ENCODE results near the gene FGF14.

FGF14 gene

DNA sequence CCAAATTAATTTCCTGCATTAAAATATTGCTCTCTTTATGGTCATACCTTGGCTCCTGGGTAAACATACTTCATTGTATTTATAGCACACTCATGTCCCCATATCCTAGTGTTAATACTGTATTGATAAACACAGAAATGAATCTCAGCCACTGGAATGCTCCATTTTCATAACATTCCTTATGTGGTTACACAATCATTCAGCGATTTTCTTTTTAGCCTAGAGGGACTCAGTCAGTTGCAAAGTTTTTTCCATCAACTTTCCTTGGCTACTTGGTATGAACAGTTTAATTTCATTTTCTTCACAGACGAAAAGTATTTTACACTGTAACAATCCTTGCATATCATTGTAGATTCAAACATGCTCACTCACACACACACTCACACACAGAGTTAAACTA is 471.5 kb downstream of the FGF14 start:
- DNase-seq (ENCODE audit: low spot score): no peak

DNA sequence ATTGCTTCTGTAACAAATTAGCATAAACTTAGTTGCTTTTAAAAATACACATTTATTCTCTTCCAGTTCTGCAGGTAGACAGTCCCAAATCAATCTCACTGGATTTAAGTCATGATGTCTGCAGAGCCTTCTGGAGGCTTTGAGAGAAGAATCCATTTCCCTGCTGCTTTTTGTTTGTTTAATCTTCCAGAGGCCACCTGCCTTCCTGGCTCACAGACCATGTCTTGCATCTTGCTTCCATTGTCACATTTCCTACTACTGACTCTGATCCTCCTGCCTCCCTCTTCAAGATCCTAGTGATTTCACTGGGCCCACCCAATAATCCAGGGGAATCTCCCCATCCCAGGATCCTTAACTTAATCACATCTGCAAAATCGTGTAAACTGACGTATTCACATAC is 476.1 kb downstream of the FGF14 start:
- no peak for DNase-seq (ENCODE audit: low spot score)

DNA sequence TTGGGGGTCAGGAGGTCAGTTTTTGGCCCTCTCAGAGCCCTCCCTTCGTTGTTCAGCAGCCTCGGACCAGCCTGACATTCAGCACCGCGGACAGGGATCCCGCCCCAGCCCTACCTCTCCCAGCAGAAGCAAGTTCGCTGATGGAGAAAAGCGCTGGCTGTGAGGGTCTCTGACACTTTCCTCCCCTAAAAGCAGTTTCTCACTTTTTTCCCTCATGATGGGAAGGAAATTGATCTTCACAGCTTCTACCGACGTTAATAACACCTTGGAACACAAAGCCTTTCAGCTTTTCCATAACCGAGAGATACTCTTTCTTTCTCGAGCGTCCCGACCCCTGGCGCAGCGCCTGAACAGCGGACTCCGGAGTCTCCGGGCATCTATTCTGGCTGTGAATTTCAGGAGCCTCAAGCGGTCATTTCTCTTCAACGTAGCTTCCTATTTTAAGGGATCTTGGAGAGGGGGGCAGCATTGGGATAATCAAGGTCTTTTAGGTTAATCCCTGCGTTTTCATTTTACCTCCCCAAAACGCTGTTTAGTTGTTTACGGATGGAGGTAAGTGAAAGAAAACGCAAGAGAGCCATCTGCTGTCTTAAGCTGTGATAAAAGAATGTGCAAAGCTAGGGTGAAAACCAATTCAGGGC is 482.2 kb downstream of the FGF14 start:
- DNase-seq (ENCODE audit: low spot score): no peak

DNA sequence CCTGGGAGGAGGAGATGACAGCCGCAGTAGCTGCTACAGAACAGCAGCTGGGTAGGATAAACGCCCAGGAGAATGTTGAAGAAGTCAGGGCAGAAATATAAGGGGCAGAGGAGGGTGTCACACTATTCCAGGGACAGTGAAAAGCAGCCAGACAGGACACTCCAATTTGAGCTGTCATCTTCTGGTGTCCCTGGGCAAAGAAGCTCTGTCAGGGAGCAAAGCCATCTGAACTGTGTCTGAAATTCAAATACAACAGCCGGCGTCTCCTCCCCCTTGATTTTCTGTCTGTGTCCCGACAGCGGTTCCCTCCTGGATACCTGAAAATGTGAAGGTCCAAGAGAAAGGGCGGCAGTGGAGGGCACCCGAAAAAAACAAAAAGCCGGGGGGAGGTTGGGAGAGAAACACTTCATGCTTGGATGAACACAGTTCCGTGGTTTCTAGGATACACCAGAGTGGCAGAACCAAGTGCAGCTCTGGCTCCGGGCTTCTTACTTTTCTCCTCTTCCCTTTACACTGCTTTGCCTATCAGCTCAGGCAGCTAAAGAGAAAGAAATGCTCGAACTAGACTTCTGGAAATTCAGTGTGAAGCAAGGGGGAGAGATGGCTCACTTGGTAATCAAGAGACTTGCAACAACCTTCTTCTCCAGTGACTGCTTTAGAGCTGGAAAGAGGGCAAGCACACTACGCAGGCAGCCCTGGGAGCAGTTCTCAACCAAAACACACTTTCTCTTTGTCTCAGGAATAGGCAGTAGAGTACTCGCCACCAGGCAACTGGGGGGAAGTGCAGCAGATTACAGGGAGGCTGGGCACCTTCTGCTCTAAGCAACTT is 483.8 kb downstream of the FGF14 start:
- DNase-seq (ENCODE audit: low spot score): peak; percentile 16

DNA sequence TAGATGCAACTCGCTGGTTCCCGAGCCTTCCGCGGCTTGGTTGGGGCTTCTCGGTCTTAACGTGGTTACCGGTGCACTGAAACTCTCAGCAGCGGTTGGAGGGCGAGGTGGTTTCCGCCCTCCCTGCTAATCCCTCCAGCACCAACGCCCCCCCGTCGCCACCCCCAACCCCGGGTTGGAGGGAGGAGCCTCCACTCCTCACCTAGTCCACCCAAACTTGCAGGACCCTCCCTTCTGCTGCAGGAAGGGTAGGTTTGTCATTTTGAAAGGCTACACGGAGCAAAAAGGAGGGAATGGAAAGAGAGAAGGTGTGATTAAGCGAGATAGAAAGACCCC is 484.4 kb downstream of the FGF14 start:
- DNase-seq (ENCODE audit: low spot score): no peak

DNA sequence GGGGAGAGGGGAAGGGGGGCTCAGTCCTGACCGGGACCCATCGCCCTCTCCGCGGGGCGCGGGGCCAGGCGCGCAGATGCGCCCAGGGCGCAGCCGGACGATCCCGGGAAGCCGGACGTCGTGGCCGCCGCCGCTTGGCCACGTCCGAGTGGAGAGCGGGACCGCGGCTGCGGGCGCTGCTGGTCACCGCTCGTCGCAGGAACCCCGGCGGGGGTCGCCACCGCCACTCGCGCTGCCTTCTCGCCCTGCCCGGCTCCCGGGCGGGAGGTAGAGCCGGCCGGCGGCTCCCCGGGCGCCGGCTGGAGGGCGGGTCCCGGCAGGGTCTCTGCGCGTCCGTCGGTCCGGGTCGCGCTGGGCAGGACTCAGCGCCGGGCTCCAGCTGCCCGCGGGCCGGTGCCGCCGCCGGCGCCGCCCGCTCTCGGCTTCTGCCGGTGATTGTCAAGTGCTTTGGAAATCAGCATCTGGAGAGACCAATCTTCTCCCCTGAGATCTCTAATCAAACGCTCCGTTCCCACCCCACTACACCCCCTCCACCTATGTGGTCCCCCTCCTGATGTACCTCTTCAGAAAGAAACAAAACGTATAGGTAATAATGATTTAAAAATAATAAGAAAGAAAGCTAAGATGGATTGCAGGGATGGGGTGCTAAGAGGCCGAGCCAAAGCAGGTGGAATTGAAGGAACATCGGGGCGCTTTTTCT is 484.9 kb downstream of the FGF14 start:
- DNase-seq (ENCODE audit: low spot score): no peak

DNA sequence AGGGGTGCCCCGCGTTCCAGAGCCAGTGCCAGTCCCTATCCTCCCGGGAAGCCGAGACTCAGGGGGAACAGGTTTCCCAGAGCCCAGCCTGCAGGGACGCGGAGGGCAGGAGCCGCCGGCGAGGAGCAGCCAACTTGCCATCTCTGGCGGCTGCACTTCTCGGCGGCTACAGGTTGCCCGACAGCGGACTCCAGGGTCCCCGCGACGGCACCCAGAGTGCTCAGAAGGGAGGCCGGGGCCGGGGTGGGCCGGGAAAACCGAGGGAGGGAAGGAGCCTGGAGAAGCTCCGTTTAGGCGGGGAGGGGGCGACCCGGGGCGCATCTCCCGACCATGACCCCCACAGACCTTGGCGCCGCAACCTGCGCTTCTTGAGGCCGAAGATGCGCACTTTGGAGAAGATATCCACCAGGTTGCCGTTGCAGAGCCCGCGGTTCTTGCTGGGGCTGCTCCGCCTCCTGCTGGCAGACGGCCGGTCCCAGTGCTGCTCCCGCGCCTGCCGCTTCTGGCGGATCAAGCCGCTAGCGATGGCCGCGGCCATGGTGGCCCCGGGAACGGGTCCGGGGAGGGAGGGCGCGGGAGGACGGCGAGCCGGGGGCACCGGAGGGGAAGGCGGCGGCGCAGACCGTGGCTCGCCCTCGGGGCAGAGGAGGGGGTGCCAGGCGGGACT is 485.6 kb downstream of the FGF14 start:
- DNase-seq (ENCODE audit: low spot score): no peak

DNA sequence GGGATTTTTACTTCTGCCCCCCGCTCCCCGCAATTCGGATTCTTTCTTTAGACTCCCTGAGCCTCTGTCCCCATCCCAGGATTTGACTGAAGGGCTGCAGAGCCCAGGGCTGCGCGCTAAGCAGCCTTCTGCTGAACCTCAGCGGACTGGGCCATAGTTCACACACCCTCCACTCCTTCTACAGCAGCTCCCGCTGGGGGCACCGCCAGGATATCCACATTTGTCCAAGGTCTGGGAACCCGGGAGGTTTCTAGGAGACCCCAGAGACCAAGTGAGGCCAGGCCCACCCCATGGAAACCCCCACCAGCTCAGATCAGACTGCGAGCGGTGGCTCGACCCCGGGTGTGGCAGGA is 486.1 kb downstream of the FGF14 start:
- DNase-seq (ENCODE audit: low spot score): no peak

DNA sequence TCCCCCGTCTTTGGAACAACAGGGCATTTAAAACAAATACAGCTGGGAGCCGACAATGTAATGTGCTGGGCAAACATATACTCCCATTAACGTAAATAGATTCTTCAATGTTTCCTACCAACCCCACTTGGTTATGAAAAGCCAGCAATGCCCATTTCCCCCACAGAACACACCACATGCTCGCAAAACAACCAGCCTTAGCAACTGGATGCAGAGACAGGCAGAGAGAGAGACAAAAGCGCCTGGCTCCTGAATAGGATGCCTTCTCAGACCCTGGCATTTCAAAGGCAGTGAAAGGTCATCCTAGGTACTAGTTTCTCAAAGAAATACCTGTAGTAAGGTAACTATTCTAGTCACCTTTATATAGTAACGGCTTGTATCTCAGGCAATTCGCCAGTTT is 486.5 kb downstream of the FGF14 start:
- no peak for DNase-seq (ENCODE audit: low spot score)

DNA sequence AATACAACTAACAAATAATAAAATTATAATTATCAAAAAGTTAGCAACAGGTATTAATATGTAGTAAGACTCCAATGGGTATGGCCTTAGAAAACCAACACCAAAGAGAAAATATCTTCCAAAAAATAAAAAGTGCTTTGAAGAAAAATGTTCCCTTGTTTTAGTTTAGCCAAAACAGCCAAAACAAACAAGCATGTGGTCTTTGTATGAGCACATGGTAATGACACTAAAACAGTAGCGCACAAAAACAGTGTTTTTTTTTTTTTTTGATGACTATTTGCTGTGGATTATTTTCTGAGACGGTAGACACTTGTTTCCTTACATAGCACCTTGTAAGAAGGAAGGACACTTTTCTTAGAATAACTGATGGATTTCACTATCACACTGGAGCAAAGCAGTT is 490.1 kb downstream of the FGF14 start:
- no peak for DNase-seq (ENCODE audit: low spot score)

DNA sequence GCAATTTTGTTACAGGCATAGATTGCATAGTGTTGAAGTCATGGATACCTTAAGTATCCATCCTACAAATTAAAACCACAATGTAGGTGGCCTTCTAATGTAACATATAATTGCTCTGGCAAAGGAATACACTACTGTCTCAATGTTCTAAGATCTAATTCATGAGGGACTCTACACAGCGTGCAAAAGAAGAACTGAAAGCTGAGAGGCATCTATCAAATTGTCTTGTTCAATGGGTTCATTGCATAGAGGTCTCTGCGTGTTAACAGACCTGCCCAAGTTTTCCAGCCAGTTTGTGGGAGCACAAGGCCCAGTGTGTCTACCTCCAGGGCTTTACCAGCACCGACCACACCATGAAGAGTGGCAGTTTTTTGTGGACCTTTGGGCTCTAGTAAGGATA is 498.0 kb downstream of the FGF14 start:
- no peak for DNase-seq (ENCODE audit: low spot score)

DNA sequence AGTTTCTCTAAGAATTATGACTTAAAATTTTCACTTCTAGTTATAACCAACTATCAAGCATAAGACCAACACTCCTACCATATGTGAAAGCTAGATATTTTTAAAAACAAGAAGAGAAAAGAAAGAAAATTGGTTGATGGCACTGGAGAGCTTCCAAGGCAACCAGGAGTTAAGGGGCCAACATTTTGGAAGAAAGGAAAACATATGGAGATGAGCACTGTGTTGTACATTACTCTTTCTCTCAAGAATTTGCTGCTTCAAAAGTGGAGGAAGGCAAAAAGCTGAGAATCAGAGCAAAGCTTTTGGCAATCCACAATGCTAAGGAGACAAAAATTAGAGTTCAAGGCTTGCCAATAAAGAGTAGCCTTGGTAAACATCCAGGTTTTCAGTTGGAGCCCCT is 503.2 kb downstream of the FGF14 start:
- no peak for DNase-seq (ENCODE audit: low spot score)

DNA sequence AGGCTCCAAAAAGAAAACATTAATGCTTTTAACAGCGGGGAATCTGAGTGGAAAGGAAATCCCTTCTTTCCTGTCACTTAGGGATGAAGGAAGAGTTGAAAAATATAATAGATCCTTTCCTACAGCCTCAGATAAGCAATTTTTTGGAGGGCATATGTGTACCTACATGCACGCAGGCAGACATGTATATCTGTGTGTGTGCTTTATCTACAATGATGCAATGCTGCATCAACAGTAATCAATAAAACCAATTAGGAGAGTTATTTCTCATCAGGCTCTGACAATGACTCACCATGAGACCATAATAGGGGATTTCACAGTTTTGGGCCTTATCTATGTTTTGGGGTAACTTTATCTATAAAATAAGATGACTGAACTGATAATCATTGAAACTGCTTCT is 505.3 kb downstream of the FGF14 start:
- DNase-seq (ENCODE audit: low spot score): no peak

DNA sequence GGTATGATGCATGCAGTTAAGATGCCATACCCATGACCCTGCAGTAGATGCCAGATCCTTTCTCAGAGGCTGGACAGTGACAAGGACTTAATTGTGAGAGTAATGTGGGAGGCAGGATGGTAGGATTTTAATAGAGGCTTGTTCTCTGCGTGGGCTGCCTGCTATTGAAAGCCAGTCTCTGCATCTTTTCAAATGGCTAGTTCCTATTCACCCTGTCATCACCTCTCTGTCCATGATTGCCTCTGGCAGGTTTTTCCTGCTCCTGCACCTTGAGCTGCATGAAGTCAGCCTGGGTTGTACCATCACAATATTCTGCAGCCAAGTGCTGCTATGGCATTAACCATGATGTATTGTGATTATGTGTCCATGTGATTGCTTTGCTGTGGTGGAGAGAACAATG is 508.8 kb downstream of the FGF14 start:
- DNase-seq (ENCODE audit: low spot score): no peak

DNA sequence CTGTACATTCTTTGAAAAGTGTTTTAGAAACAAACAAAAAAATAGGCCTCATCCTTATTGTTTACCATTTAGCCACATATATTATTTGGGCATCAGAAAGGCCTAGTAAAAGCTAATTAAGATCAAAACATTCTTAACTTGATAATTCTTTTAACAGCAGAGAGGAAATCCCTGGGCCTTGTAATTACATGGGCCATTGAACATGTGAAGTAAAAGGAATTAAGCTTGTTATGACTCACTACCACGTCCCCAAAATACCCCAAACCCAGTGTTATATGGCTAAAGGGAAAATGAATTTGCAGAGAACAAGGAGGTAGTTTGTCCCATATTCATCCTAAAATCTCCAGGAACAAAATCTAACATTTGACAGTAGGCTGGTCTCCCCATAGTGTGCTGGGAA is 509.6 kb downstream of the FGF14 start:
- DNase-seq (ENCODE audit: low spot score): no peak

DNA sequence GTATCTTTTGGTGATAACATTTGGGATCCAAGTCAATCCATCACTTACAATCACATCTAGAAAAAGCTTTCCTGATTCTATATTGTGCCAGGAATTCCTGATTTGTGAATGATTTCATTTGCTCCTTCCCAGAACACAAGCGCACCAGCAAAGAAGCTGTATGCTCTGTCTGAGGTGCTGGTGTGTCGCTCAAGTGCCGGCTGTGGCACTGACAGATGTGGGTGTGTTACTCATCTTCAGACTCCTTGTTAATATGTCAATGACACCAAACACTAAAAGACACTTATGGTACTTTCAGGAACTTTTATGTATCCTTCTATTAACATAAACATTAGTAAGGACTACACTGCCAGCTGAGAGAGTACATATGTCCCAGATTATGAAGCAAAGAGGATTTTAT is 520.3 kb downstream of the FGF14 start:
- no peak for DNase-seq (ENCODE audit: low spot score)

DNA sequence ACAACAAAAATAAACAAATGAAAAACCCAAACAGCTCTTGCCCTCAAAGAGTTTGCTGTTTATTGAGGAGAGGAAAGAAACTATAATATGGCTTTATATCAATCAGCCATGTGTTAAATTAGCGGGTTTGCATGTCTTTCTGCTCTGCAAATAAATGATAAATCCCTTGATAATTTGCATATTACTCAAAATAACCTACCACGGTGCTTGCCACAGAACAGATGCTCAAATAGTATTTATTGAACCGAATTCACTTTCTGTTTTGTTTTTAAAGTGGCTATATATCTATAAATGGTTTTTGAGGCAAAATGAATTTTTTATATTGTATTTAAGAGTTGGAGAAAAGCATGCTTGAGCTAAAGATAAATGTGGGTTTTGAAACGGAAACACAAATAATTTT is 521.3 kb downstream of the FGF14 start:
- no peak for DNase-seq (ENCODE audit: low spot score)

DNA sequence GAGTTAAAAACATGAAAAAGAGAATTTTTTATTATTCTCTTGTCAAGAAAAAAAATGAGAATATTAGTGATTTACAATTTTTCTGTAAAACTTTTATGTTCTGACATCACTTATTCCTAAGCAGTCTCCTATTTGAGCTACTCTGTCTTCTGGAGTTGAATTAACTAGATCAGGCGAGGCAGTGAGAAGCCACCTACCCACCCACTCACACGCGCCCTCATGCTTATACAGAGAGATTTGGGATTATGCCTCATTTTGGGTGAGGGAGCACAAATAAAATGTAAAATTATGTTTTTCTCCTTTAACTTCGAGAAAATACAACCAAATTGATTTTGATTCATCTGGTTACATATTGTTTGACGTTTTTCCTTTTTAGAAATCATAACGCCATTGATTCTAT is 524.9 kb downstream of the FGF14 start:
- DNase-seq (ENCODE audit: low spot score): no peak

DNA sequence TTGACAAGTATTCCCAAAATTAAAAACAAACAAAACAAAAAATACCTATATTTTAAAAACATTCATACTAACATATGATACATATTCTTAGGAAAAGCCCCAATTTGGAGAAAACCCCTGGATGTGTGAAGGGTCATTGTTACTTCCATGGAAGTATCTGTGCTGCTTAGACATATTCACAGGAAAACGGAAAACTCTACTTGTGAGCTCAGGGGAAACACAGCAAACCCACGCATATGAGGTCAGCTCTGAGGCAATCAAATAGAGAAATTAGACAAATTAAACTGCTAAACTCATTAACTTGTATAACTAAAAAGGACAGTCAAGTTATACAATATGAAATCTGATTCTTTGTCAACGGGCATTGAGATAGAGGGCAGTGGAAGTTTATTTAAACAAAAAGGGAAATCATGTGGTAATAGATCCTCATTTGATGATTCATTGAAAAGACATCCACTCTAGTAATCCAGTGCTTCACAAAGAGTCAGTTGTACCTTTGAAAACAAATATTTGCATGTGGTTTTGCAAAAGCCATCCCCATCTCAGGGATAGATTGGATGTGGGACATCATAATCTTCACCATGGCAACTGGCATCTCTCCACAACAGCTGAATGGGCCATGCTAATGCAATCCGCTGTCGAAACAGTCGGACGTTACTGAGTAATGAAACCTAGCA is 526.0 kb downstream of the FGF14 start:
- peak; percentile 96 for DNase-seq (ENCODE audit: low spot score)

DNA sequence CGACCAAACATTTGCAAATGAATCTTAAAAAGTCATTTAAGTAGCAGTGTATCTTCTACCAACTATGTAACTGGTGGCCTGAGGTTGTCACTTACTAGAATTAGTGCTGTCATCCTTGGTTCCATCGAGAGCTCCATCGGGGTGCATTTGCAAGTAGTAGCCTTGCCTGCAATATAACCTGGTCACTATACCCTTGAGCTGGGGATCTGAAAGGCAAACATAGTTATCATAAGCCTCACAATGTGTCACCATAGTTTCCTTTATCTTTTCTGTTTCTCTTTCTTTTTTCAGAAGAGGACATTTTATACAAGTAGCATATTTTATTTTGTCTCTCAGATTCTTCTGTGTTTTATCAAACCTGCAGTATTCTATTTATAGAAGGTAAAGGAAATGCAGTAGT is 526.8 kb downstream of the FGF14 start:
- no peak for DNase-seq (ENCODE audit: low spot score)

DNA sequence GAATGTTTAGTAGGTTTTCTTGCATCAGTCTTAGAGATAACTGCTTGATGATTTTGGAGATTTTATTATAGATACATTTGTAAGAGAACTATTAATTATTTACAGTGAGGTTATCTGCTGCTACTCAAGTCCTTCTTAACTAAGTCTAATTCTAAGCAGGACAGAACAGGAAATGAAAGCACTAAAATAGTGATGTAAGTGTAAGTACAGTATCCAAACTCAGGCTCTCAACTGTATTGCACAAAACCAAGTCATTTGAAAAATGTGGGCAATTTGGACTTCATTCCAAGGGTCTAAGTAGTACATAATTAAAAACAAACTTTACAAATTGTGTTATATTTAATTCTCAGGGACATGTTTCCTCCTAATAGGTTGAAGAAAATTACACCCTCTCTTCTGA is 532.3 kb downstream of the FGF14 start:
- no peak for DNase-seq (ENCODE audit: low spot score)
